ENCODE results near the gene SS18L1. TPM values are rescaled to one million over a fixed set of nuclear protein-coding genes. Genes with fewer than 3 reads are reported as not detected.

Gene SS18L1
- total RNA-seq, 6 donors from 2014 or later: 12.2 to 70.8 (median 19.7) TPM

GRCh38 chr20:62137092-62137384, 6.5 kb upstream of the SS18L1 start:
- DNase-seq (no peak), ATAC-seq (ENCODE audit: low FRiP score in 2 of 2) (no peak)
- peaks cover 40 to 54% (median 45%) of the 10 kb centered on the region in 4 donors for H3K4me1 ChIP-seq
- WGBS, 2 donors: 79 to 82% methylated on average over 6 of the region's 6 CpGs
- no peak overlapping the region for H3K4me3 ChIP-seq
- H3K36me3 ChIP-seq: peaks cover 37 to 88% (median 64%) of the 10 kb centered on the region in 4 donors
- H3K9me3 ChIP-seq: no peaks in the 10 kb centered on the region
- no peak overlapping the region for H3K27ac ChIP-seq
- no peaks in the 10 kb centered on the region for H3K27me3 ChIP-seq
- TF ChIP-seq EP300 (IDR thresholded peaks at IDR 0.05): no peak
- TF ChIP-seq, protein P1, sequence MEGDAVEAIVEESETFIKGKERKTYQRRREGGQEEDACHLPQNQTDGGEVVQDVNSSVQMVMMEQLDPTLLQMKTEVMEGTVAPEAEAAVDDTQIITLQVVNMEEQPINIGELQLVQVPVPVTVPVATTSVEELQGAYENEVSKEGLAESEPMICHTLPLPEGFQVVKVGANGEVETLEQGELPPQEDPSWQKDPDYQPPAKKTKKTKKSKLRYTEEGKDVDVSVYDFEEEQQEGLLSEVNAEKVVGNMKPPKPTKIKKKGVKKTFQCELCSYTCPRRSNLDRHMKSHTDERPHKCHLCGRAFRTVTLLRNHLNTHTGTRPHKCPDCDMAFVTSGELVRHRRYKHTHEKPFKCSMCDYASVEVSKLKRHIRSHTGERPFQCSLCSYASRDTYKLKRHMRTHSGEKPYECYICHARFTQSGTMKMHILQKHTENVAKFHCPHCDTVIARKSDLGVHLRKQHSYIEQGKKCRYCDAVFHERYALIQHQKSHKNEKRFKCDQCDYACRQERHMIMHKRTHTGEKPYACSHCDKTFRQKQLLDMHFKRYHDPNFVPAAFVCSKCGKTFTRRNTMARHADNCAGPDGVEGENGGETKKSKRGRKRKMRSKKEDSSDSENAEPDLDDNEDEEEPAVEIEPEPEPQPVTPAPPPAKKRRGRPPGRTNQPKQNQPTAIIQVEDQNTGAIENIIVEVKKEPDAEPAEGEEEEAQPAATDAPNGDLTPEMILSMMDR (IDR thresholded peaks at IDR 0.05): peak in 1 of 6 experiments; percentile 5

GRCh38 chr20:62137478-62138203, 5.9 kb upstream of the SS18L1 start:
- ATAC-seq (ENCODE audit: low FRiP score in 2 of 2) (no peak), DNase-seq (no peak)
- Histone ChIP-seq H3K4me1 (peaks cover 37 to 51% (median 42%) of the 10 kb centered on the region in 4 donors), H3K4me3 (no peak overlapping the region), H3K27ac (peak overlapping the region in 1 of 4 donors; percentile 8), H3K36me3 (peaks cover 33 to 82% (median 60%) of the 10 kb centered on the region in 4 donors), H3K9me3 (no peaks in the 10 kb centered on the region), H3K27me3 (no peaks in the 10 kb centered on the region)
- TF ChIP-seq POLR2A (IDR thresholded peaks at IDR 0.05) (no peak), POLR2AphosphoS5 (IDR thresholded peaks at IDR 0.05) (no peak), EP300 (IDR thresholded peaks at IDR 0.05) (no peak)
- TF ChIP-seq, protein P1 (IDR thresholded peaks at IDR 0.05): no peak
- 85 to 91% methylated on average over 8 of the region's 8 CpGs for WGBS, 2 donors

DNA sequence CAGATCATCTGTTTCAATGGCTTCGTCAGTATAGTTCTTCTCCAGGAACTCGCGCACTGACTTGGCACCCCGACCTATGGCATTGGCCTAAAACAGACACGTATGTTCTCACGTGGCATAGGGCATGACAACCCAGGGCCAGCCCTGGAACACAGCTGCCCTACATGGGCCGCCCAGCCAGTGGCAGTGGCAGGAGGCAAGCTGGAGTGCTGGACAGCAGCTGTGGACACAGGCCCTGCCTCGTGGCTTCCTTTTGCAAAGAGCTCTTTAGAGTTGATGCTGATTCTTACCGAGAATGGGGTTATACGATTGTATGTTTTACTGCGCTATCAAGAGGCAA, 5.4 kb upstream of the SS18L1 start:
- H3K27ac ChIP-seq: peak overlapping the region in 1 of 4 donors; percentile 8
- 84 to 87% methylated on average over 10 to 11 of the region's 11 CpGs for WGBS, 2 donors
- H3K9me3 ChIP-seq: no peaks in the 10 kb centered on the region
- no peaks in the 10 kb centered on the region for H3K27me3 ChIP-seq
- ATAC-seq (ENCODE audit: low FRiP score in 2 of 2): no peak
- TF ChIP-seq EP300 (IDR thresholded peaks at IDR 0.05) (no peak), POLR2AphosphoS5 (IDR thresholded peaks at IDR 0.05) (no peak), POLR2A (IDR thresholded peaks at IDR 0.05) (no peak)
- TF ChIP-seq, protein P1 (IDR thresholded peaks at IDR 0.05): no peak
- no peak overlapping the region for H3K4me3 ChIP-seq
- peaks cover 34 to 46% (median 37%) of the 10 kb centered on the region in 4 donors for H3K4me1 ChIP-seq
- peak in 1 of 2 donors; percentile 43 for DNase-seq
- peaks cover 33 to 77% (median 55%) of the 10 kb centered on the region in 4 donors for H3K36me3 ChIP-seq

GRCh38 chr20:62138912-62139311, 4.7 kb upstream of the SS18L1 start:
- peaks cover 33 to 69% (median 50%) of the 10 kb centered on the region in 4 donors for H3K36me3 ChIP-seq
- H3K9me3 ChIP-seq: no peaks in the 10 kb centered on the region
- peaks cover 29 to 38% (median 32%) of the 10 kb centered on the region in 4 donors for H3K4me1 ChIP-seq
- no peak overlapping the region for H3K4me3 ChIP-seq
- no peak for DNase-seq
- H3K27ac ChIP-seq: no peak overlapping the region
- TF ChIP-seq, protein P1 (IDR thresholded peaks at IDR 0.05): no peak
- no peak for TF ChIP-seq POLR2AphosphoS5 (IDR thresholded peaks at IDR 0.05)
- no peak for TF ChIP-seq EP300 (IDR thresholded peaks at IDR 0.05)
- no peak for TF ChIP-seq POLR2A (IDR thresholded peaks at IDR 0.05)
- WGBS, 2 donors: 94 to 96% methylated on average over 10 of the region's 10 CpGs
- no peaks in the 10 kb centered on the region for H3K27me3 ChIP-seq
- no peak for ATAC-seq (ENCODE audit: low FRiP score in 2 of 2)

- no peaks in the 10 kb centered on the region for H3K27me3 ChIP-seq
These were observed 3.9 kb upstream of the SS18L1 start for GRCh38 chr20:62139636-62140035.

More at GRCh38 chr20:62139636-62140035, 3.9 kb upstream of the SS18L1 start:
- DNase-seq (peak in 1 of 2 donors; percentile 36), ATAC-seq (ENCODE audit: low FRiP score in 2 of 2) (no peak)
- no peaks in the 10 kb centered on the region for H3K9me3 ChIP-seq
- H3K4me3 ChIP-seq: no peak overlapping the region
- 83 to 95% methylated on average over 1 to 10 of the region's 13 CpGs for WGBS, 2 donors
- peaks cover 25 to 34% (median 29%) of the 10 kb centered on the region in 4 donors for H3K4me1 ChIP-seq
- H3K27ac ChIP-seq: no peak overlapping the region
- TF ChIP-seq POLR2AphosphoS5 (IDR thresholded peaks at IDR 0.05) (no peak), POLR2A (IDR thresholded peaks at IDR 0.05) (no peak), EP300 (IDR thresholded peaks at IDR 0.05) (no peak)
- TF ChIP-seq, protein P1 (IDR thresholded peaks at IDR 0.05): no peak
- H3K36me3 ChIP-seq: peaks cover 33 to 62% (median 48%) of the 10 kb centered on the region in 4 donors

All from upper lobe of left lung (tissue), 6 donors.